Measurements from ENCODE around the gene LSS.

DNA sequence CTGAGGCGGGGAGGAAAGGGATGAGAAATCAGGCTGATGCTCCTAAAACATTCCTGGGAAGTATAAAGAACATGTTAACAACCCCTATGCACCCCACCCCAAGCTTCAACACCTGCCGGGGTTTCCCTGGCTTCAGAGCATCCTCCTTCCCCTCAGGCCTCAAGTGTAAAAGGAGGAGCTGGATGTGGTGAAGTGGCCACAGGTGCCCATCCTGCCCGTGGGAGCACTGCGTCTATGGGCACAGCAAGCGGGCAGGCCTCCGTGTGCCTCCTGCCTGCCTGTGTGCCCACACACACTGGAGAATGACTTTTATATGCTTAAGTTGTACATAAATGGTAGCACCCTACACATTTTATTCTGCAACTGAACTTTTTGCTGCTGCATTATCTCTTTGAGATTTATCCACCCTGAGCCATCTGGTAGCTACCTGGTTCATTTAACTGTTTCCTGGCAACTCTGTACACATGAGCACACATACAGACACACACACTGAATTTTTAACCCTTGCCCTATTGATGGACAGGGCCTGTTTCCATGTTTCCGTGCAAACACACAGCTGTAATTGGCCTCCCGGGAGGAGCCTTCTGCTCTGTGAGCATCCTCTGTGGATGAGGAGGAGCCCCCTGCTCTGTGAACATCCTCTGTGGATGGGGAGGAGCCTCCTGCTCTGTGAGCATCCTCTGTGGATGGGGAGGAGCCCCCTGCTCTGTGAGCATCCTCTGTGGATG lies 59.8 kb downstream of the LSS start:
- TF ChIP-seq EZH2 (IDR thresholded peaks at IDR 0.05), result no peak
- no peak for TF ChIP-seq POLR2AphosphoS5 (IDR thresholded peaks at IDR 0.05; ENCODE audit: borderline replicate concordance, low read depth, low read length)
- TF ChIP-seq FOXP2 (optimal IDR thresholded peaks at IDR 0.05; ENCODE audit: control extremely low read depth, extremely low read length, insufficient read depth), result no peak
